Activated CD8-positive, alpha-beta T cell treated with anti-CD3 and anti-CD28 coated beads for 36 hours (primary cell): Measurements from ENCODE around the gene ATP8B2. TPM values are rescaled to one million over a fixed set of nuclear protein-coding genes. Genes with fewer than 3 reads are reported as not detected.
"Not testable (repeated sequence)": the region's sequence is repeated elsewhere in the genome, so short reads cannot be mapped to it uniquely, and the experiment has no call there.

Source experiments
- ATAC-seq: fragments of 200-7000 bp; cut with Tn5 transposase; one replicate; pipeline ENCODE4 v1.10.0; 2021; ENCODE audit warnings: mild to moderate bottlenecking, moderate library complexity
- CTCF ChIA-PET: fragments of 350-600 bp; sonication (Branson Sonifier 250); formaldehyde crosslinking; loops from one replicate; lab custom pipeline; 2021; ENCODE audit warnings: antibody characterized with exemption; lab: Charles Lee
- POLR2A ChIA-PET: fragments of 350-600 bp; sonication (Branson Sonifier 250); formaldehyde crosslinking; loops from one replicate; lab custom pipeline; 2021; ENCODE audit warnings: antibody characterized with exemption; lab: Charles Lee
- DNase-seq: peaks from one replicate; pipeline ENCODE4 v3.0.0-alpha.2; 2020
- H3K27ac Mint-ChIP-seq: one replicate; pipeline ENCODE4 v1.8.0; 2021; ENCODE audit warnings: mild to moderate bottlenecking, mixed read lengths
- H3K27me3 Mint-ChIP-seq: one replicate; pipeline ENCODE4 v1.8.0; 2021; ENCODE audit warnings: mixed read lengths
- H3K36me3 Mint-ChIP-seq: one replicate; pipeline ENCODE4 v1.8.0; 2021; ENCODE audit warnings: low read depth, mixed read lengths
- H3K4me1 Mint-ChIP-seq: one replicate; pipeline ENCODE4 v1.8.0; 2021; ENCODE audit warnings: low read depth, mixed read lengths
- H3K4me3 Mint-ChIP-seq: one replicate; pipeline ENCODE4 v1.8.0; 2021; ENCODE audit warnings: mild to moderate bottlenecking, moderate library complexity, mixed read lengths
- H3K9me3 Mint-ChIP-seq: one replicate; pipeline ENCODE4 v1.8.0; 2021; ENCODE audit warnings: mixed read lengths
- CTCF ChIP-seq: fragments of 200-600 bp; IDR thresholded peaks from one replicate; pipeline ENCODE4 v1.8.0; 2022; ENCODE audit warnings: antibody characterized with exemption, mild to moderate bottlenecking
- intact Hi-C: fragments of 100-400 bp; cut with micrococcal nuclease; formaldehyde crosslinking; loops from one replicate; pipeline ENCODE4 v1.10.0; 2022
- total RNA-seq, 2 experiments: library from RNA; stranded (reverse); gene quantifications; one replicate each; pipeline ENCODE4 v1.2.3, GENCODE V29; 2021

ATP8B2 gene
- total RNA-seq: 10 to 100 TPM; 52.2 to 54.7 TPM

GRCh38 chr1:154324669-154325582 is at the start of gene ATP8B2:
Gene ATP8B2 (plus strand): TSS chr1:154325525. CDS start chr1:154328142, 2,617 bp downstream.
- POLR2A ChIA-PET: interaction anchor here (1.2 to 3.7 kb wide), 3 partner anchors 10 to 114 kb away, joined by 3 to 33 read pairs (median 3); no protein-coding TSS in a partner anchor
- Mint-ChIP-seq H3K27me3 (no peaks in the 10 kb centered on the region), H3K36me3 (peaks cover 3% of the 10 kb centered on the region), H3K9me3 (no peaks in the 10 kb centered on the region), H3K4me3 (peak within 1 kb of the TSS; percentile 100), H3K4me1 (peaks cover 39% of the 10 kb centered on the region), H3K27ac (peak within 1 kb of the TSS; percentile 96)
- DNase-seq: peak; percentile 89
- CTCF ChIA-PET: interaction anchor here (0.6 to 7.7 kb wide), 14 partner anchors 9 to 222 kb away, joined by 3 to 214 read pairs (median 4); no protein-coding TSS in a partner anchor
- intact Hi-C loops: loop anchor here (5.0 kb wide), 1 partner anchor 143 kb away; no protein-coding TSS in a partner anchor
- peak; percentile 96 for TF ChIP-seq CTCF
- ATAC-seq: peak; percentile 69

- H3K36me3 Mint-ChIP-seq: peaks cover 39% of the 10 kb centered on the region
- ATAC-seq (no peak), DNase-seq (peak; percentile 49)
- no peaks in the 10 kb centered on the region for H3K9me3 Mint-ChIP-seq
- TF ChIP-seq CTCF: peak; percentile 49
- CTCF ChIA-PET: interaction anchor here (0.8 to 3.5 kb wide), 18 partner anchors 9 to 203 kb away, joined by 3 to 45 read pairs (median 3); partner anchors contain the start of gene ATP8B2
- POLR2A ChIA-PET: interaction anchor here (0.6 to 0.7 kb wide), 3 partner anchors 13 to 145 kb away, joined by 3 read pairs; partner anchors contain the start of gene ATP8B2
- no peaks in the 10 kb centered on the region for H3K27me3 Mint-ChIP-seq
- H3K4me3 Mint-ChIP-seq: no peak overlapping the region
- intact Hi-C loops: no loop called here
- peaks cover 26% of the 10 kb centered on the region for H3K4me1 Mint-ChIP-seq
- H3K27ac Mint-ChIP-seq: no peak overlapping the region
Observed at GRCh38 chr1:154276797-154277196, 48.5 kb upstream of the ATP8B2 start.

GRCh38 chr1:154287591-154287990 is 37.7 kb upstream of the ATP8B2 start:
- H3K36me3 Mint-ChIP-seq, ATAC-seq, H3K27ac Mint-ChIP-seq, H3K27me3 Mint-ChIP-seq, CTCF ChIA-PET, intact Hi-C loops, DNase-seq, H3K4me1 Mint-ChIP-seq, POLR2A ChIA-PET, H3K4me3 Mint-ChIP-seq, H3K9me3 Mint-ChIP-seq: not testable (repeated sequence)

GRCh38 chr1:154288661-154289060 is 36.7 kb upstream of the ATP8B2 start:
- peaks cover 4% of the 10 kb centered on the region for H3K9me3 Mint-ChIP-seq
- H3K27me3 Mint-ChIP-seq: no peaks in the 10 kb centered on the region
- ChIA-PET CTCF (interaction anchor here (0.7 to 1.0 kb wide), 2 partner anchors 11 to 17 kb away, joined by 3 read pairs; no protein-coding TSS in a partner anchor), POLR2A (no interaction called here)
- H3K27ac Mint-ChIP-seq: no peak overlapping the region
- no peak for TF ChIP-seq CTCF
- no peak for DNase-seq
- no peaks in the 10 kb centered on the region for H3K4me1 Mint-ChIP-seq
- H3K4me3 Mint-ChIP-seq: no peak overlapping the region
- intact Hi-C loops: no loop called here
- H3K36me3 Mint-ChIP-seq: peaks cover 3% of the 10 kb centered on the region
- ATAC-seq: no peak

- Mint-ChIP-seq H3K4me3 (no peak overlapping the region), H3K36me3 (peaks cover 5% of the 10 kb centered on the region), H3K27me3 (no peaks in the 10 kb centered on the region), H3K9me3 (peaks cover 14% of the 10 kb centered on the region), H3K4me1 (no peaks in the 10 kb centered on the region), H3K27ac (no peak overlapping the region)
- DNase-seq (no peak), ATAC-seq (no peak)
- POLR2A ChIA-PET: no interaction called here
- TF ChIP-seq CTCF: no peak
- CTCF ChIA-PET: interaction anchor here (1.1 to 1.5 kb wide), 2 partner anchors 14 to 44 kb away, joined by 3 to 5 read pairs; no protein-coding TSS in a partner anchor
- intact Hi-C loops: no loop called here
Observed at GRCh38 chr1:154290921-154291320, 34.4 kb upstream of the ATP8B2 start.
